GM12891 (cell line): ENCODE data around the gene SEPSECS.
"Not testable (repeated sequence)": the region's sequence is repeated elsewhere in the genome, so short reads cannot be mapped to it uniquely, and the experiment has no call there.

ENCODE experiments used
- DNase-seq: peaks from one replicate; pipeline ENCODE4 v3.0.0; 2011; ENCODE audit warnings: low spot score; ENCODE audit not compliant: insufficient read length
- FAIRE-seq: peaks from 2 replicates; lab custom pipeline; 2011; peaks lifted over from hg19 to GRCh38; lab: Jason Lieb, UNC
- PAX5 ChIP-seq: IDR thresholded peaks from 2 replicates; pipeline ENCODE4 v1.6.1; 2011; ENCODE audit warnings: low read length, moderate library complexity, mild to moderate bottlenecking; ENCODE audit not compliant: insufficient read depth, severe bottlenecking
- POLR2A ChIP-seq: IDR thresholded peaks from 2 replicates; pipeline ENCODE4 v1.6.1; 2011; ENCODE audit warnings: low read depth, low read length, control low read depth
- POLR2AphosphoS5 ChIP-seq: IDR thresholded peaks from 2 replicates; pipeline ENCODE4 v1.6.1; 2011; ENCODE audit warnings: low read depth, low read length, control low read depth
- POU2F2 ChIP-seq: IDR thresholded peaks from 2 replicates; pipeline ENCODE4 v1.6.1; 2011; ENCODE audit warnings: low read depth, mild to moderate bottlenecking, control low read depth, low read length, moderate library complexity
- SPI1 ChIP-seq: IDR thresholded peaks from 2 replicates; pipeline ENCODE4 v1.6.1; 2011; ENCODE audit warnings: low read depth, low read length, control low read depth
- TAF1 ChIP-seq: IDR thresholded peaks from 2 replicates; pipeline ENCODE4 v1.6.1; 2011; ENCODE audit warnings: low read depth, low read length, control low read depth

The SEPSECS gene

GRCh38 chr4:25088093-25088952 is 71.9 kb downstream of the SEPSECS start:
- no peak for TF ChIP-seq SPI1
- no peak for TF ChIP-seq POU2F2
- TF ChIP-seq PAX5, result no peak
- TF ChIP-seq POLR2AphosphoS5, result no peak
- no peak for TF ChIP-seq TAF1
- TF ChIP-seq POLR2A, result no peak
- peak; percentile 14 for DNase-seq
- FAIRE-seq, result no peak

GRCh38 chr4:25085671-25086070 is 74.6 kb downstream of the SEPSECS start:
- FAIRE-seq (no peak), DNase-seq (no peak)
- TF ChIP-seq POLR2A, result no peak
- TF ChIP-seq PAX5, result no peak
- no peak for TF ChIP-seq POU2F2
- TF ChIP-seq SPI1, result no peak
- TF ChIP-seq POLR2AphosphoS5, result no peak
- no peak for TF ChIP-seq TAF1

- not testable (repeated sequence) for DNase-seq, FAIRE-seq
These were observed 76.8 kb downstream of the SEPSECS start for GRCh38 chr4:25083441-25083840.

- FAIRE-seq (no peak), DNase-seq (no peak)
- TF ChIP-seq PAX5, result no peak
- no peak for TF ChIP-seq POU2F2
- TF ChIP-seq POLR2AphosphoS5, result no peak
- TF ChIP-seq SPI1, result no peak
- TF ChIP-seq POLR2A, result no peak
- no peak for TF ChIP-seq TAF1
These were observed 78.3 kb downstream of the SEPSECS start for GRCh38 chr4:25081866-25082471.

GRCh38 chr4:25080571-25080970 is 79.7 kb downstream of the SEPSECS start:
- no peak for TF ChIP-seq TAF1
- TF ChIP-seq SPI1, result no peak
- no peak for TF ChIP-seq POLR2A
- TF ChIP-seq POU2F2, result no peak
- TF ChIP-seq PAX5, result no peak
- no peak for TF ChIP-seq POLR2AphosphoS5
- FAIRE-seq (no peak), DNase-seq (no peak)

GRCh38 chr4:25078523-25078922 is 81.7 kb downstream of the SEPSECS start:
- no peak for FAIRE-seq
- no peak for DNase-seq
- TF ChIP-seq SPI1, result no peak
- no peak for TF ChIP-seq POU2F2
- no peak for TF ChIP-seq POLR2A
- TF ChIP-seq PAX5, result no peak
- no peak for TF ChIP-seq TAF1
- TF ChIP-seq POLR2AphosphoS5, result no peak

- DNase-seq (no peak), FAIRE-seq (no peak)
- TF ChIP-seq SPI1 (no peak), POU2F2 (no peak), POLR2A (no peak), PAX5 (no peak), POLR2AphosphoS5 (no peak), TAF1 (no peak)
These were observed 83.4 kb downstream of the SEPSECS start for GRCh38 chr4:25076625-25077398.

GRCh38 chr4:25075851-25076250 is 84.4 kb downstream of the SEPSECS start:
- FAIRE-seq (no peak), DNase-seq (no peak)
- TF ChIP-seq SPI1 (no peak), POLR2A (no peak), TAF1 (no peak), POLR2AphosphoS5 (no peak), POU2F2 (no peak), PAX5 (no peak)

- DNase-seq (no peak), FAIRE-seq (no peak)
- no peak for TF ChIP-seq POU2F2
- TF ChIP-seq POLR2AphosphoS5, result no peak
- TF ChIP-seq TAF1, result no peak
- no peak for TF ChIP-seq PAX5
These were observed 85.1 kb downstream of the SEPSECS start for GRCh38 chr4:25075129-25075528.

GRCh38 chr4:25070545-25070944 is 89.7 kb downstream of the SEPSECS start:
- DNase-seq (no peak), FAIRE-seq (no peak)
- TF ChIP-seq POU2F2 (no peak), POLR2A (no peak)
